ENCODE measurements around the gene ADAM19.

ADAM19 gene

DNA sequence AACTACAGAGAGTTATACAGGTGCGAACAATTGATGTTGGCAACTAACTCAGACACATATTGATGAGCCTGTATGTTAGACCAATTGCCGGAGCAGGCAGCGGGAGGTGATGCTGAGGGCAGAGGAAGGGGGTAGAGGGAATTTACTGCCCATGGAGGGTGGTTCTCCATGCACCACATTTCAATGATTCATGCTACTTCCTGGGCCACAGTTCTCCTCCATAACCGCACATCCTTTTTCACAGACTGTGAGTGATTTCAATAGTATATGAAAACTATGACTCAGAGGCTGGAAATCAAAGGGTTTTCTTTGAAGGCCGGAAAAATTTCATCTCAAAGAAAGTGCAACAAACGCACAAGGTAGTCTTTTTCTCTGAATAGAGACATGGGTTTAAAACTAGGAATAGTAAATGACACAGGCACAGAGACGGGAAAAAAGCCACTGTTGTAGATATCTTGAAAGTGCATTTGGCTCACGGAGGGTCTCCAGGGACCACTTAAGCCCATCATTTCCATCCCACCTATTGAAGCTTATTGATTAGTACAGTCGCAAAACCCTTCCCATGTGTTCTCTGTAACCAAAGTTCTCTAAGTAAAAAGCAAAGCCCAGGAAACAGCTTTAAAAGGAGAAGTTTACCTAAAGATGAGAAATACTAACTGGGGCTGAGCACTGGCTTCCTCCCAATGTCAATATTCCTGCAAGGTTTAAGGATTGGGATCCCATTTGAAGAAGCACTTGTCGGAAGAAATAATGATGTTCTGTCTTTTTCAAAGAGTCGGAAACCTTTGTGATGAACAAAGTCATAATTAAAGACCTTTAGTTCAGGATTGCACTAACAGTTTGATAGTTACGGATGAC lies 28.0 kb upstream of the ADAM19 start:
- Histone ChIP-seq H3K27ac (no peak overlapping the region), H3K4me3 (no peak overlapping the region)
- TF ChIP-seq, protein P1, sequence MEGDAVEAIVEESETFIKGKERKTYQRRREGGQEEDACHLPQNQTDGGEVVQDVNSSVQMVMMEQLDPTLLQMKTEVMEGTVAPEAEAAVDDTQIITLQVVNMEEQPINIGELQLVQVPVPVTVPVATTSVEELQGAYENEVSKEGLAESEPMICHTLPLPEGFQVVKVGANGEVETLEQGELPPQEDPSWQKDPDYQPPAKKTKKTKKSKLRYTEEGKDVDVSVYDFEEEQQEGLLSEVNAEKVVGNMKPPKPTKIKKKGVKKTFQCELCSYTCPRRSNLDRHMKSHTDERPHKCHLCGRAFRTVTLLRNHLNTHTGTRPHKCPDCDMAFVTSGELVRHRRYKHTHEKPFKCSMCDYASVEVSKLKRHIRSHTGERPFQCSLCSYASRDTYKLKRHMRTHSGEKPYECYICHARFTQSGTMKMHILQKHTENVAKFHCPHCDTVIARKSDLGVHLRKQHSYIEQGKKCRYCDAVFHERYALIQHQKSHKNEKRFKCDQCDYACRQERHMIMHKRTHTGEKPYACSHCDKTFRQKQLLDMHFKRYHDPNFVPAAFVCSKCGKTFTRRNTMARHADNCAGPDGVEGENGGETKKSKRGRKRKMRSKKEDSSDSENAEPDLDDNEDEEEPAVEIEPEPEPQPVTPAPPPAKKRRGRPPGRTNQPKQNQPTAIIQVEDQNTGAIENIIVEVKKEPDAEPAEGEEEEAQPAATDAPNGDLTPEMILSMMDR (IDR thresholded peaks at IDR 0.05) = no peak
- DNase-seq (ENCODE audit: low spot score) = no peak

GRCh38 chr5:157602505-157602904 lies 26.9 kb upstream of the ADAM19 start:
- Histone ChIP-seq H3K4me3 (no peak overlapping the region), H3K27ac (no peak overlapping the region)
- no peak for DNase-seq (ENCODE audit: low spot score)
- TF ChIP-seq, protein P1 (IDR thresholded peaks at IDR 0.05) = no peak

GRCh38 chr5:157600252-157600651 lies 24.7 kb upstream of the ADAM19 start:
- TF ChIP-seq, protein P1 (IDR thresholded peaks at IDR 0.05) = no peak
- no peak overlapping the region for H3K4me3 ChIP-seq
- no peak overlapping the region for H3K27ac ChIP-seq
- no peak for DNase-seq (ENCODE audit: low spot score)

GRCh38 chr5:157599565-157599964 lies 24.0 kb upstream of the ADAM19 start:
- TF ChIP-seq, protein P1 (IDR thresholded peaks at IDR 0.05) = no peak
- H3K27ac ChIP-seq = no peak overlapping the region
- DNase-seq (ENCODE audit: low spot score) = no peak
- H3K4me3 ChIP-seq = no peak overlapping the region

GRCh38 chr5:157598350-157598936 lies 22.9 kb upstream of the ADAM19 start:
- Histone ChIP-seq H3K27ac (no peak overlapping the region), H3K4me3 (no peak overlapping the region)
- no peak for DNase-seq (ENCODE audit: low spot score)
- TF ChIP-seq, protein P1 (IDR thresholded peaks at IDR 0.05) = no peak

DNA sequence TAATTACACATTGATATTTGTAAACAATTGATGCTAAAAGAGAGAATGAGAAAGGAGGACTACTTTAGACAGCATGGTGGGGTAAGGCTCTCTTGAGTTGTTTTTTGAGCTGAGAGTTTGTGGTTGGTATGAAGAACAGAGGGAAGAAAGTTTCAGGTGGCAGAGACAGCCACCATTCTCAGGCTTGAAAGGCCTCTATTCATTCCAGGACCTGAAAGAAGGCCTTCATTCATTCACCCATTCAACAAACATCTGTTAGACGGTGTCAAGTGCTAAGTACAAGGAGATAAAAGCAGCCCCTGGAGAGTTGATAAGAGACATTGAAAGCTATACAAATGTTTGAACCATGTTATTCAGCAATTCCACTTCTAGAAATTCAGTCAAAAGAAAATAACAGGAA lies 21.7 kb upstream of the ADAM19 start:
- TF ChIP-seq, protein P1 (IDR thresholded peaks at IDR 0.05) = no peak
- no peak overlapping the region for H3K4me3 ChIP-seq
- no peak for DNase-seq (ENCODE audit: low spot score)
- H3K27ac ChIP-seq = no peak overlapping the region

DNA sequence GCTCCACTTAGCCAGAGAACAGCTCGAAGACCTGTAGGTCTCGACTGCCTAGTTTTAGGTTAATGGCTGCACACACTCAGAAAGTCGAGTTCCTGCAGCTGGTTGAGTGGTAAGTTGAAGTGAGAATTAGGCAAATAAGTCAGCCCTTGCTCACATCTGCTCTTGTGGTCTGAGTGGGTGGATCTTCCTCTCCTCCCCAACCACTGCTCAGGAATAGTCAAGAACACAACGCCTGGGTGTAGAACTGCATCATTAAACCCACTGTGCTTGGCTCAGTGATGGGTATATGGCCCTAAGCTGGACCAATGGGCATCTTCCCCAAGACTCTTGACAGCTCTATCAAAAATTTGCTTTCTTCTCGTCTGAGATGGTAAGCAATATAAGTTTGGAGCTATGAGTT lies 20.9 kb upstream of the ADAM19 start:
- H3K4me3 ChIP-seq = no peak overlapping the region
- DNase-seq (ENCODE audit: low spot score) = no peak
- no peak overlapping the region for H3K27ac ChIP-seq
- TF ChIP-seq, protein P1 (IDR thresholded peaks at IDR 0.05) = no peak
